ENCODE measurements around the gene RANBP17. TPM values are rescaled to one million over a fixed set of nuclear protein-coding genes. Genes with fewer than 3 reads are reported as not detected.

Gene RANBP17
- polyA plus RNA-seq, 1 donor from 2014 or later, result 25.5 TPM

DNA sequence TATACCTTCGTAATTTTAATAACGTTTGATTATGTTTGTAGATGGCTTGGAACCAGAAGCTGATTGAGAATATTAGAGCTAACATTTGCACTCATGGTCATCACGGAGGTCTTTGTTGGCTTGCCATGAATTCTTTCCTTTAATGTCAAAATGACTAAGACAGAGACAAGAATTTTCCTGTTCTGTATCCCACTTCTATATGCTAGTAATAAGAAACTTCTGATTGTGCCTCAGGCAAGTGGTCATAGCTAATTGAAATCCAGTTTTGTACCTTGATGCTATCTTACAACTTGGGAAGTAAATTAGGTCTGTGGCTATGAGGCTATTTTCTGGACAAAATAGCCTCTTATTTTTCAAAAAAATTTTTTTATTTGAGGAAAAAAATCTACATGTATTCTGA lies 167.6 kb downstream of the RANBP17 start:
- TF ChIP-seq, protein P1, sequence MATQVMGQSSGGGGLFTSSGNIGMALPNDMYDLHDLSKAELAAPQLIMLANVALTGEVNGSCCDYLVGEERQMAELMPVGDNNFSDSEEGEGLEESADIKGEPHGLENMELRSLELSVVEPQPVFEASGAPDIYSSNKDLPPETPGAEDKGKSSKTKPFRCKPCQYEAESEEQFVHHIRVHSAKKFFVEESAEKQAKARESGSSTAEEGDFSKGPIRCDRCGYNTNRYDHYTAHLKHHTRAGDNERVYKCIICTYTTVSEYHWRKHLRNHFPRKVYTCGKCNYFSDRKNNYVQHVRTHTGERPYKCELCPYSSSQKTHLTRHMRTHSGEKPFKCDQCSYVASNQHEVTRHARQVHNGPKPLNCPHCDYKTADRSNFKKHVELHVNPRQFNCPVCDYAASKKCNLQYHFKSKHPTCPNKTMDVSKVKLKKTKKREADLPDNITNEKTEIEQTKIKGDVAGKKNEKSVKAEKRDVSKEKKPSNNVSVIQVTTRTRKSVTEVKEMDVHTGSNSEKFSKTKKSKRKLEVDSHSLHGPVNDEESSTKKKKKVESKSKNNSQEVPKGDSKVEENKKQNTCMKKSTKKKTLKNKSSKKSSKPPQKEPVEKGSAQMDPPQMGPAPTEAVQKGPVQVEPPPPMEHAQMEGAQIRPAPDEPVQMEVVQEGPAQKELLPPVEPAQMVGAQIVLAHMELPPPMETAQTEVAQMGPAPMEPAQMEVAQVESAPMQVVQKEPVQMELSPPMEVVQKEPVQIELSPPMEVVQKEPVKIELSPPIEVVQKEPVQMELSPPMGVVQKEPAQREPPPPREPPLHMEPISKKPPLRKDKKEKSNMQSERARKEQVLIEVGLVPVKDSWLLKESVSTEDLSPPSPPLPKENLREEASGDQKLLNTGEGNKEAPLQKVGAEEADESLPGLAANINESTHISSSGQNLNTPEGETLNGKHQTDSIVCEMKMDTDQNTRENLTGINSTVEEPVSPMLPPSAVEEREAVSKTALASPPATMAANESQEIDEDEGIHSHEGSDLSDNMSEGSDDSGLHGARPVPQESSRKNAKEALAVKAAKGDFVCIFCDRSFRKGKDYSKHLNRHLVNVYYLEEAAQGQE (IDR thresholded peaks at IDR 0.05; ENCODE audit: borderline replicate concordance), result no peak
- TF ChIP-seq POLR2AphosphoS5 (IDR thresholded peaks at IDR 0.05) (no peak), EZH2 (IDR thresholded peaks at IDR 0.05; ENCODE audit: borderline replicate concordance, insufficient read depth, low read length, poor library complexity, severe bottlenecking) (no peak), RAD21 (conservative IDR thresholded peaks at IDR 0.05) (no peak), EP300 (conservative IDR thresholded peaks at IDR 0.05; ENCODE audit: poor library complexity, severe bottlenecking) (no peak), MXI1 (conservative IDR thresholded peaks at IDR 0.05; ENCODE audit: poor library complexity, severe bottlenecking) (no peak), SMC3 (conservative IDR thresholded peaks at IDR 0.05; ENCODE audit: poor library complexity) (no peak)
- TF ChIP-seq, protein P2, sequence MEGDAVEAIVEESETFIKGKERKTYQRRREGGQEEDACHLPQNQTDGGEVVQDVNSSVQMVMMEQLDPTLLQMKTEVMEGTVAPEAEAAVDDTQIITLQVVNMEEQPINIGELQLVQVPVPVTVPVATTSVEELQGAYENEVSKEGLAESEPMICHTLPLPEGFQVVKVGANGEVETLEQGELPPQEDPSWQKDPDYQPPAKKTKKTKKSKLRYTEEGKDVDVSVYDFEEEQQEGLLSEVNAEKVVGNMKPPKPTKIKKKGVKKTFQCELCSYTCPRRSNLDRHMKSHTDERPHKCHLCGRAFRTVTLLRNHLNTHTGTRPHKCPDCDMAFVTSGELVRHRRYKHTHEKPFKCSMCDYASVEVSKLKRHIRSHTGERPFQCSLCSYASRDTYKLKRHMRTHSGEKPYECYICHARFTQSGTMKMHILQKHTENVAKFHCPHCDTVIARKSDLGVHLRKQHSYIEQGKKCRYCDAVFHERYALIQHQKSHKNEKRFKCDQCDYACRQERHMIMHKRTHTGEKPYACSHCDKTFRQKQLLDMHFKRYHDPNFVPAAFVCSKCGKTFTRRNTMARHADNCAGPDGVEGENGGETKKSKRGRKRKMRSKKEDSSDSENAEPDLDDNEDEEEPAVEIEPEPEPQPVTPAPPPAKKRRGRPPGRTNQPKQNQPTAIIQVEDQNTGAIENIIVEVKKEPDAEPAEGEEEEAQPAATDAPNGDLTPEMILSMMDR (IDR thresholded peaks at IDR 0.05; ENCODE audit: poor library complexity, severe bottlenecking), result no peak
- Histone ChIP-seq H2AFZ (ENCODE audit: low read depth, low read length) (no peak overlapping the region), H4K20me1 (ENCODE audit: insufficient read depth) (no peaks in the 10 kb centered on the region), H3K27ac (ENCODE audit: low read length) (no peak overlapping the region), H3K79me2 (replicated peaks; ENCODE audit: insufficient read depth, low read length) (no peaks in the 10 kb centered on the region), H3K4me3 (ENCODE audit: low read length) (no peak overlapping the region), H3K4me2 (ENCODE audit: low read length) (no peak overlapping the region), H3K9me3 (ENCODE audit: low read length) (no peaks in the 10 kb centered on the region), H3K36me3 (ENCODE audit: insufficient read depth, low read length) (no peaks in the 10 kb centered on the region), H3K27me3 (ENCODE audit: insufficient read depth, low read depth, low read length) (no peaks in the 10 kb centered on the region), H3F3A (ENCODE audit: insufficient read depth, low read length, poor library complexity, severe bottlenecking) (no peaks in the 10 kb centered on the region), H3K9me2 (ENCODE audit: insufficient read depth, low read length) (no peaks in the 10 kb centered on the region), H3K9ac (ENCODE audit: low read length) (no peak overlapping the region)

GRCh38 chr5:171031977-171032376 lies 170.2 kb downstream of the RANBP17 start:
- Histone ChIP-seq H3K27ac (ENCODE audit: low read length) (no peak overlapping the region), H3F3A (ENCODE audit: insufficient read depth, low read length, poor library complexity, severe bottlenecking) (no peaks in the 10 kb centered on the region), H3K9me2 (ENCODE audit: insufficient read depth, low read length) (no peaks in the 10 kb centered on the region), H3K4me3 (ENCODE audit: low read length) (no peak overlapping the region), H3K36me3 (ENCODE audit: insufficient read depth, low read length) (no peaks in the 10 kb centered on the region), H3K9me3 (ENCODE audit: low read length) (no peaks in the 10 kb centered on the region), H3K9ac (ENCODE audit: low read length) (no peak overlapping the region), H4K20me1 (ENCODE audit: insufficient read depth) (no peaks in the 10 kb centered on the region), H2AFZ (ENCODE audit: low read depth, low read length) (no peak overlapping the region), H3K4me2 (ENCODE audit: low read length) (no peak overlapping the region), H3K79me2 (replicated peaks; ENCODE audit: insufficient read depth, low read length) (no peaks in the 10 kb centered on the region), H3K27me3 (ENCODE audit: insufficient read depth, low read depth, low read length) (no peaks in the 10 kb centered on the region)
- TF ChIP-seq, protein P1 (IDR thresholded peaks at IDR 0.05; ENCODE audit: borderline replicate concordance), result no peak
- TF ChIP-seq TAF1 (IDR thresholded peaks at IDR 0.05; ENCODE audit: low read depth) (no peak), EZH2 (IDR thresholded peaks at IDR 0.05; ENCODE audit: borderline replicate concordance, insufficient read depth, low read length, poor library complexity, severe bottlenecking) (no peak), MXI1 (conservative IDR thresholded peaks at IDR 0.05; ENCODE audit: poor library complexity, severe bottlenecking) (no peak), POLR2AphosphoS5 (IDR thresholded peaks at IDR 0.05) (no peak), EP300 (conservative IDR thresholded peaks at IDR 0.05; ENCODE audit: poor library complexity, severe bottlenecking) (no peak)
